Measurements from ENCODE around the gene COQ4. TPM values are rescaled to one million over a fixed set of nuclear protein-coding genes. Genes with fewer than 3 reads are reported as not detected.

COQ4 gene
- total and polyA plus RNA-seq, 4 donors, result 12.8 to 53.3 (median 33.8) TPM

DNA sequence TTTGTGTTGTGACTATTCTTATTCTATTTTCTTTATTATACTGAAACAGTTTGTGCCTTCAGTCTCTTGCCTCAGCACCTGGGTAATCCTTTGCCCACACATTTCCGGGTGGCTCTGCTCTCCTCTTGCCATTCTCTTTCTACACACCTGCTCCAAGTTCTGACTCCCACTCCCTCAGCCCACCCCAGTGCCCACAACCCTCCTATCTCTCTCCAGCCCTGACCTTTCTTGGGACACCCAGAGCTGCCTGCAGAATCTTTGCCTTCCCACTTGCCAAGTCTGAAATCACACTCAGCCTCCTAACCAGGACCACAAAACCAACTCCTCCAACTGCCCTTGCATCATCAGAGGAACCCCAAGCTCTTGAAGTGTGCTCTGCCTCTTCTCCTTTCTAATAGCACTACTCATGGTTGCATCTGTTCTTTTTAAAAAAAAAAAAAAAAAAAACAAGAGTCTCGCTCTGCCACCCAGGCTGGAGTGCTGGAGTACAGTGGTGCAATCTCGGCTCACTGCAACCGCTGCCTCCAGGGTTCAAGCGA is 42.5 kb upstream of the COQ4 start:
- WGBS, result 91% methylated on average over 5 of the region's 5 CpGs
- Histone ChIP-seq H3K27ac (ENCODE audit: low read depth in 1 of 2, low read length in 2 of 2) (no peak overlapping the region), H3K9ac (ENCODE audit: low read depth in 1 of 2, low read length in 2 of 2) (no peak overlapping the region), H3K36me3 (ENCODE audit: control insufficient read depth in 4 of 4, insufficient read depth in 3 of 4, low read depth in 1 of 4, low read length in 3 of 4) (peaks cover 0 to 4% (median under 1%) of the 10 kb centered on the region in 4 donors), H3K4me3 (ENCODE audit: low read depth in 1 of 3, low read length in 3 of 3) (no peak overlapping the region), H3K9me3 (ENCODE audit: control insufficient read depth in 4 of 4, low read length in 3 of 4) (no peaks in the 10 kb centered on the region), H3K4me1 (ENCODE audit: control insufficient read depth in 4 of 4, insufficient read depth in 4 of 4, low read length in 3 of 4) (peaks cover 2 to 16% (median 10%) of the 10 kb centered on the region in 4 donors), H3K27me3 (ENCODE audit: control insufficient read depth in 4 of 4, insufficient read depth in 4 of 4, low read length in 3 of 4) (no peaks in the 10 kb centered on the region)
- no peak for DNase-seq (ENCODE audit: low spot score)
- TF ChIP-seq JUND (IDR thresholded peaks at IDR 0.05), result no peak
- TF ChIP-seq EGR1 (IDR thresholded peaks at IDR 0.05; ENCODE audit: low read depth in 2 of 2), result no peak
- TF ChIP-seq HNF4A (conservative IDR thresholded peaks at IDR 0.05), result no peak
- TF ChIP-seq SP1 (IDR thresholded peaks at IDR 0.05), result no peak

DNA sequence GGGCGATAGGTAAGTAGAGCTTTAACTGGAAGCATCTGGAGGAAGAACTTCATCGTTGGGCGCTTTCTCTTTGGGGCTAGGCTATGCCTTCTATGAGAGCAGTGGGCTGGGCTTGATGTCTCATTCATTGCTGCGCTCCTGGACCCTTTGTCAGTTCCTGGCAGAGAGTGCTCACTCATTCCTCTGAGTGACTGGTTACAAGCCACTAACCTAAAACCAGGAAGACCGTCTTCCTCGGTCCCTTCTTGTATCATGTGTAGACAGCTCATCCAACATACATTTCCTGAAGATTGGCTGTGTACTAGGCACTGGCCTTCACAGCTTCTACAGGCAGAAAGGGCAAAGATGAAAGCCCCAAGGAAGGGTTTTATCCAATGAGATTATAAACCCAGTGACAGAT is 40.1 kb upstream of the COQ4 start:
- TF ChIP-seq, protein P1, sequence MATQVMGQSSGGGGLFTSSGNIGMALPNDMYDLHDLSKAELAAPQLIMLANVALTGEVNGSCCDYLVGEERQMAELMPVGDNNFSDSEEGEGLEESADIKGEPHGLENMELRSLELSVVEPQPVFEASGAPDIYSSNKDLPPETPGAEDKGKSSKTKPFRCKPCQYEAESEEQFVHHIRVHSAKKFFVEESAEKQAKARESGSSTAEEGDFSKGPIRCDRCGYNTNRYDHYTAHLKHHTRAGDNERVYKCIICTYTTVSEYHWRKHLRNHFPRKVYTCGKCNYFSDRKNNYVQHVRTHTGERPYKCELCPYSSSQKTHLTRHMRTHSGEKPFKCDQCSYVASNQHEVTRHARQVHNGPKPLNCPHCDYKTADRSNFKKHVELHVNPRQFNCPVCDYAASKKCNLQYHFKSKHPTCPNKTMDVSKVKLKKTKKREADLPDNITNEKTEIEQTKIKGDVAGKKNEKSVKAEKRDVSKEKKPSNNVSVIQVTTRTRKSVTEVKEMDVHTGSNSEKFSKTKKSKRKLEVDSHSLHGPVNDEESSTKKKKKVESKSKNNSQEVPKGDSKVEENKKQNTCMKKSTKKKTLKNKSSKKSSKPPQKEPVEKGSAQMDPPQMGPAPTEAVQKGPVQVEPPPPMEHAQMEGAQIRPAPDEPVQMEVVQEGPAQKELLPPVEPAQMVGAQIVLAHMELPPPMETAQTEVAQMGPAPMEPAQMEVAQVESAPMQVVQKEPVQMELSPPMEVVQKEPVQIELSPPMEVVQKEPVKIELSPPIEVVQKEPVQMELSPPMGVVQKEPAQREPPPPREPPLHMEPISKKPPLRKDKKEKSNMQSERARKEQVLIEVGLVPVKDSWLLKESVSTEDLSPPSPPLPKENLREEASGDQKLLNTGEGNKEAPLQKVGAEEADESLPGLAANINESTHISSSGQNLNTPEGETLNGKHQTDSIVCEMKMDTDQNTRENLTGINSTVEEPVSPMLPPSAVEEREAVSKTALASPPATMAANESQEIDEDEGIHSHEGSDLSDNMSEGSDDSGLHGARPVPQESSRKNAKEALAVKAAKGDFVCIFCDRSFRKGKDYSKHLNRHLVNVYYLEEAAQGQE (IDR thresholded peaks at IDR 0.05), result no peak
- TF ChIP-seq, protein P2, sequence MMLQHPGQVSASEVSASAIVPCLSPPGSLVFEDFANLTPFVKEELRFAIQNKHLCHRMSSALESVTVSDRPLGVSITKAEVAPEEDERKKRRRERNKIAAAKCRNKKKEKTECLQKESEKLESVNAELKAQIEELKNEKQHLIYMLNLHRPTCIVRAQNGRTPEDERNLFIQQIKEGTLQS (IDR thresholded peaks at IDR 0.05), result no peak
- TF ChIP-seq, protein P3, sequence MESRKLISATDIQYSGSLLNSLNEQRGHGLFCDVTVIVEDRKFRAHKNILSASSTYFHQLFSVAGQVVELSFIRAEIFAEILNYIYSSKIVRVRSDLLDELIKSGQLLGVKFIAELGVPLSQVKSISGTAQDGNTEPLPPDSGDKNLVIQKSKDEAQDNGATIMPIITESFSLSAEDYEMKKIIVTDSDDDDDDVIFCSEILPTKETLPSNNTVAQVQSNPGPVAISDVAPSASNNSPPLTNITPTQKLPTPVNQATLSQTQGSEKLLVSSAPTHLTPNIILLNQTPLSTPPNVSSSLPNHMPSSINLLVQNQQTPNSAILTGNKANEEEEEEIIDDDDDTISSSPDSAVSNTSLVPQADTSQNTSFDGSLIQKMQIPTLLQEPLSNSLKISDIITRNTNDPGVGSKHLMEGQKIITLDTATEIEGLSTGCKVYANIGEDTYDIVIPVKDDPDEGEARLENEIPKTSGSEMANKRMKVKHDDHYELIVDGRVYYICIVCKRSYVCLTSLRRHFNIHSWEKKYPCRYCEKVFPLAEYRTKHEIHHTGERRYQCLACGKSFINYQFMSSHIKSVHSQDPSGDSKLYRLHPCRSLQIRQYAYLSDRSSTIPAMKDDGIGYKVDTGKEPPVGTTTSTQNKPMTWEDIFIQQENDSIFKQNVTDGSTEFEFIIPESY (IDR thresholded peaks at IDR 0.05), result no peak
- TF ChIP-seq FOXA1 (IDR thresholded peaks at IDR 0.05), result no peak
- H3K9me3 ChIP-seq (ENCODE audit: control insufficient read depth in 4 of 4, low read length in 3 of 4), result no peaks in the 10 kb centered on the region
- H3K9ac ChIP-seq (ENCODE audit: low read depth in 1 of 2, low read length in 2 of 2), result no peak overlapping the region
- H3K4me3 ChIP-seq (ENCODE audit: low read depth in 1 of 3, low read length in 3 of 3), result no peak overlapping the region
- peaks cover 0 to 2% (median 1%) of the 10 kb centered on the region in 4 donors for H3K4me1 ChIP-seq (ENCODE audit: control insufficient read depth in 4 of 4, insufficient read depth in 4 of 4, low read length in 3 of 4)
- no peak overlapping the region for H3K27ac ChIP-seq (ENCODE audit: low read depth in 1 of 2, low read length in 2 of 2)
- WGBS, result 97% methylated on average over 6 of the region's 6 CpGs
- no peaks in the 10 kb centered on the region for H3K27me3 ChIP-seq (ENCODE audit: control insufficient read depth in 4 of 4, insufficient read depth in 4 of 4, low read length in 3 of 4)
- peaks cover 2 to 16% (median 8%) of the 10 kb centered on the region in 4 donors for H3K36me3 ChIP-seq (ENCODE audit: control insufficient read depth in 4 of 4, insufficient read depth in 3 of 4, low read depth in 1 of 4, low read length in 3 of 4)
- no peak for DNase-seq (ENCODE audit: low spot score)

DNA sequence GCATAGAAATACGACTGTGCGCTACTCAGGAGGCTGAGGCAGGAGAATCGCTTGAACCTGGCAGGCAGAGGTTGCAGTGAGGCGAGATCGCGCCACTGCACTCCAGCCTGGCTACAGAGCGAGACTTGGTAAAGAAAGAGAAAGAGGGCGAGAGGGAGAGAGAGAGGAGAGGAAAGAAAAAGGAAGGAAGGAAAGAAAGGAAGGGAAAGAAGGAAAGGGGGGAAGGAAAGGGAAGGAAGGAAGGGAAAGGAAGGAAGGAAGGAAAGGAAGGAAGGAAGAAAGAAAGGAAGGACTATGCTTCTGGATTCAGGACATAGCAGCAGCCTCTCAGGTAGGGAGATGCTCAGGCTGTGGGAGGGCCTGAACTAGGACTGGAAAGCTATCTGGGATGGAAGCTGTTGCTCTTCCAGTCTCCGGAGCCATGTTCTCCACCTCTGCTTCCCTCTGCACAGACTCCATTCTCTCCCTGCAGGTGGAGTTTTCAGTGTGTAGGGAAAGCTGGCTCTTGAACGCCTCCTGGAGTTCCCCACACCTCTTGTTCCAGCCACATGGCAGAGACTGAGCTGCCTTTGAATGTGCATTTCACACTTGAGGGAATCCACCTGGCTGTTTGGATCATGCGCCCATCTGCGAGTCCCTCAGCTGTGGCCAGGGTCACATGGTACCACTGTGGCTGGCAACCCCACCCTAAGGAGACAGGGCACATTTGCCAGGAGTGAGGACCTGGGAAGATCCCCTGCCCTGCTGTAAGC is 37.4 kb upstream of the COQ4 start:
- WGBS, result 98% methylated on average over 12 of the region's 12 CpGs
- TF ChIP-seq TAF1 (conservative IDR thresholded peaks at IDR 0.05) (no peak), FOXA2 (IDR thresholded peaks at IDR 0.05) (no peak), JUND (IDR thresholded peaks at IDR 0.05) (no peak), GABPA (IDR thresholded peaks at IDR 0.05 in 1 of 2, conservative IDR thresholded peaks at IDR 0.05 in 1 of 2) (no peak), YY1 (IDR thresholded peaks at IDR 0.05) (no peak), RXRA (IDR thresholded peaks at IDR 0.05) (no peak), HNF4A (conservative IDR thresholded peaks at IDR 0.05) (no peak), FOXA1 (IDR thresholded peaks at IDR 0.05) (no peak)
- TF ChIP-seq, protein P3 (IDR thresholded peaks at IDR 0.05), result no peak
- TF ChIP-seq, protein P1 (IDR thresholded peaks at IDR 0.05), result no peak
- H3K27ac ChIP-seq (ENCODE audit: low read depth in 1 of 2, low read length in 2 of 2), result no peak overlapping the region
- H3K36me3 ChIP-seq (ENCODE audit: control insufficient read depth in 4 of 4, insufficient read depth in 3 of 4, low read depth in 1 of 4, low read length in 3 of 4), result peaks cover 5 to 27% (median 10%) of the 10 kb centered on the region in 4 donors
- H3K27me3 ChIP-seq (ENCODE audit: control insufficient read depth in 4 of 4, insufficient read depth in 4 of 4, low read length in 3 of 4), result no peaks in the 10 kb centered on the region
- H3K9ac ChIP-seq (ENCODE audit: low read depth in 1 of 2, low read length in 2 of 2), result no peak overlapping the region
- no peak overlapping the region for H3K4me3 ChIP-seq (ENCODE audit: low read depth in 1 of 3, low read length in 3 of 3)
- no peak for DNase-seq (ENCODE audit: low spot score)
- H3K4me1 ChIP-seq (ENCODE audit: control insufficient read depth in 4 of 4, insufficient read depth in 4 of 4, low read length in 3 of 4), result no peaks in the 10 kb centered on the region
- H3K9me3 ChIP-seq (ENCODE audit: control insufficient read depth in 4 of 4, low read length in 3 of 4), result no peaks in the 10 kb centered on the region
